ENCODE measurements around the gene PPP3R2. TPM values are rescaled to one million over a fixed set of nuclear protein-coding genes. Genes with fewer than 3 reads are reported as not detected.

Gene PPP3R2
- total RNA-seq, result not detected in 2 replicates

GRCh38 chr9:101594796-101595195, at the start of gene PPP3R2:
Gene PPP3R2 (minus strand): TSS chr9:101594969. CDS start chr9:101594921, 48 bp downstream.

Other genes with a start within 250 kb of the PPP3R2 start
- 0.07 TPM in 1 of 2 replicates, not detected in the other for gene BAAT, start 210.0 kb downstream of the PPP3R2 start, total RNA-seq
- 8.3 and 9.4 TPM in 2 replicates for gene MRPL50, start 196.4 kb downstream of the PPP3R2 start, total RNA-seq
- gene ZNF189, start 196.1 kb downstream of the PPP3R2 start, total RNA-seq, result 12.6 and 17.5 TPM in 2 replicates
- not detected in 2 replicates for gene ALDOB, start 159.2 kb downstream of the PPP3R2 start, total RNA-seq
- 26.3 and 36.2 TPM in 2 replicates for gene RNF20, start 61.1 kb downstream of the PPP3R2 start, total RNA-seq
- not detected in 2 replicates for gene GRIN3A, start 143.7 kb upstream of the PPP3R2 start, total RNA-seq

Measured in smooth muscle cell of the pulmonary artery (primary cell).